Fibroblast of skin of right biceps (primary cell): Measurements from ENCODE around the gene FGF12.
A peak's percentile ranks its signal among the peaks of the same experiment; 100 is the strongest.

Experiments used
- DNase-seq: peaks from one replicate; pipeline ENCODE4 v3.0.0-alpha.2; 2013

FGF12 gene

GRCh38 chr3:192171213-192171612 lies 556.1 kb downstream of the FGF12 start:
- DNase-seq = no peak

- DNase-seq = peak; percentile 25
These were observed 556.7 kb downstream of the FGF12 start for GRCh38 chr3:192170659-192171058.

GRCh38 chr3:192170031-192170430 lies 557.3 kb downstream of the FGF12 start:
- no peak for DNase-seq

GRCh38 chr3:192169332-192169915 lies 557.9 kb downstream of the FGF12 start:
- peak; percentile 62 for DNase-seq

GRCh38 chr3:192168202-192168601 lies 559.1 kb downstream of the FGF12 start:
- DNase-seq = no peak

- DNase-seq = no peak
These were observed 561.8 kb downstream of the FGF12 start for GRCh38 chr3:192165552-192165951.

- no peak for DNase-seq
These were observed 565.7 kb downstream of the FGF12 start for GRCh38 chr3:192161661-192162060.

GRCh38 chr3:192156382-192156781 lies 571.0 kb downstream of the FGF12 start:
- no peak for DNase-seq

GRCh38 chr3:192155194-192155593 lies 572.1 kb downstream of the FGF12 start:
- DNase-seq = no peak

- peak; percentile 30 for DNase-seq
These were observed 594.1 kb downstream of the FGF12 start for GRCh38 chr3:192133271-192133670.

- DNase-seq = peak; percentile 40
These were observed 596.7 kb downstream of the FGF12 start for GRCh38 chr3:192130534-192131132.

GRCh38 chr3:192129586-192129985 lies 597.8 kb downstream of the FGF12 start:
- no peak for DNase-seq

GRCh38 chr3:192128922-192129321 lies 598.4 kb downstream of the FGF12 start:
- DNase-seq = no peak

GRCh38 chr3:192128060-192128459 lies 599.3 kb downstream of the FGF12 start:
- DNase-seq = no peak

- no peak for DNase-seq
These were observed 604.3 kb downstream of the FGF12 start for GRCh38 chr3:192122832-192123594.

- DNase-seq = no peak
These were observed 605.4 kb downstream of the FGF12 start for GRCh38 chr3:192121923-192122322.

GRCh38 chr3:192108820-192109219 lies 618.5 kb downstream of the FGF12 start:
- DNase-seq = no peak

GRCh38 chr3:192106543-192106942 lies 620.8 kb downstream of the FGF12 start:
- DNase-seq = no peak

GRCh38 chr3:192092388-192093005 lies 634.8 kb downstream of the FGF12 start:
- DNase-seq = no peak

- peak; percentile 79 for DNase-seq
These were observed 635.5 kb downstream of the FGF12 start for GRCh38 chr3:192091831-192092230.

GRCh38 chr3:192090586-192090985 lies 636.8 kb downstream of the FGF12 start:
- peak; percentile 9 for DNase-seq
